Osteocyte (in vitro differentiated cells): Measurements from ENCODE around the gene ATP11A. TPM values are rescaled to one million over a fixed set of nuclear protein-coding genes. Genes with fewer than 3 reads are reported as not detected.

Experiments
- DNase-seq: peaks from one replicate; pipeline ENCODE4 v3.0.0; 2021; ENCODE audit warnings: mixed read lengths; ENCODE audit not compliant: unreplicated experiment; ENCODE audit errors: extremely low spot score
- H3K27ac Mint-ChIP-seq: one replicate; pipeline ENCODE4 v1.8.0; 2021; ENCODE audit warnings: mild to moderate bottlenecking, mixed read lengths; ENCODE audit not compliant: unreplicated experiment
- H3K27me3 Mint-ChIP-seq: one replicate; pipeline ENCODE4 v1.8.0; 2021; ENCODE audit warnings: mixed read lengths; ENCODE audit not compliant: unreplicated experiment
- H3K36me3 Mint-ChIP-seq: one replicate; pipeline ENCODE4 v1.8.0; 2021; ENCODE audit warnings: mixed read lengths; ENCODE audit not compliant: unreplicated experiment
- H3K4me1 Mint-ChIP-seq: one replicate; pipeline ENCODE4 v1.8.0; 2021; ENCODE audit warnings: mixed read lengths; ENCODE audit not compliant: unreplicated experiment
- H3K4me3 Mint-ChIP-seq: one replicate; pipeline ENCODE4 v1.8.0; 2021; ENCODE audit warnings: mild to moderate bottlenecking, moderate library complexity, mixed read lengths; ENCODE audit not compliant: unreplicated experiment
- H3K9me3 Mint-ChIP-seq: one replicate; pipeline ENCODE4 v1.8.0; 2021; ENCODE audit warnings: mixed read lengths; ENCODE audit not compliant: unreplicated experiment
- CTCF ChIP-seq: fragments of 200-600 bp; sonication (generic); IDR thresholded peaks from 2 replicates; pipeline ENCODE4 v1.5.0; 2021; ENCODE audit warnings: antibody characterized with exemption, mild to moderate bottlenecking, moderate library complexity
- total RNA-seq: library from RNA; stranded (reverse); gene quantifications from 2 replicates; pipeline ENCODE4 v1.2.1, GENCODE V29; 2021

Gene ATP11A
- total RNA-seq, 1 donor from 2014 or later: 15.7 TPM

- Mint-ChIP-seq H3K4me1 (peaks cover 9% of the 10 kb centered on the region), H3K4me3 (no peak overlapping the region), H3K36me3 (no peaks in the 10 kb centered on the region), H3K9me3 (no peaks in the 10 kb centered on the region), H3K27me3 (no peaks in the 10 kb centered on the region), H3K27ac (no peak overlapping the region)
- TF ChIP-seq CTCF: no peak
- DNase-seq: no peak
Measured at GRCh38 chr13:112756967-112757758, 67.3 kb downstream of the ATP11A start.

GRCh38 chr13:112757759-112758086 is 67.9 kb downstream of the ATP11A start:
- Mint-ChIP-seq H3K4me3 (no peak overlapping the region), H3K36me3 (no peaks in the 10 kb centered on the region), H3K9me3 (no peaks in the 10 kb centered on the region), H3K4me1 (peaks cover 9% of the 10 kb centered on the region), H3K27me3 (no peaks in the 10 kb centered on the region), H3K27ac (no peak overlapping the region)
- no peak for DNase-seq
- TF ChIP-seq CTCF: no peak

GRCh38 chr13:112759053-112759452 is 69.2 kb downstream of the ATP11A start:
- peaks cover 9% of the 10 kb centered on the region for H3K4me1 Mint-ChIP-seq
- H3K36me3 Mint-ChIP-seq: no peaks in the 10 kb centered on the region
- no peak for DNase-seq
- no peaks in the 10 kb centered on the region for H3K9me3 Mint-ChIP-seq
- no peak for TF ChIP-seq CTCF
- no peak overlapping the region for H3K27ac Mint-ChIP-seq
- H3K4me3 Mint-ChIP-seq: no peak overlapping the region
- H3K27me3 Mint-ChIP-seq: no peaks in the 10 kb centered on the region

GRCh38 chr13:112759827-112760226 is 70.0 kb downstream of the ATP11A start:
- Mint-ChIP-seq H3K4me1 (peaks cover 9% of the 10 kb centered on the region), H3K4me3 (no peak overlapping the region), H3K9me3 (no peaks in the 10 kb centered on the region), H3K36me3 (no peaks in the 10 kb centered on the region), H3K27ac (no peak overlapping the region), H3K27me3 (no peaks in the 10 kb centered on the region)
- no peak for TF ChIP-seq CTCF
- DNase-seq: no peak

GRCh38 chr13:112760435-112760834 is 70.6 kb downstream of the ATP11A start:
- no peak for DNase-seq
- H3K36me3 Mint-ChIP-seq: no peaks in the 10 kb centered on the region
- H3K9me3 Mint-ChIP-seq: no peaks in the 10 kb centered on the region
- no peak overlapping the region for H3K27ac Mint-ChIP-seq
- no peaks in the 10 kb centered on the region for H3K27me3 Mint-ChIP-seq
- no peak overlapping the region for H3K4me3 Mint-ChIP-seq
- TF ChIP-seq CTCF: no peak
- H3K4me1 Mint-ChIP-seq: peaks cover 9% of the 10 kb centered on the region
